OCI-LY1 (cell line): ENCODE data around the gene LRRC45.

Experiments used
- H2AFZ ChIP-seq: fragments of 200-600 bp; sonication (generic), shearing (Covaris generic); 2 replicates; pipeline ENCODE4 v1.6.0; 2014; ENCODE audit warnings: antibody characterized with exemption, mild to moderate bottlenecking, low read length
- H3F3A ChIP-seq: fragments of 200-600 bp; sonication (generic), shearing (Covaris generic); 2 replicates; pipeline ENCODE4 v1.6.0; 2014; ENCODE audit warnings: mild to moderate bottlenecking, antibody characterized with exemption, low read length, moderate library complexity; ENCODE audit not compliant: insufficient read depth
- H3K27ac ChIP-seq: fragments of 200-600 bp; sonication (generic); 2 replicates; pipeline ENCODE4 v1.5.1; 2014; ENCODE audit warnings: low read length, mixed run types, mild to moderate bottlenecking, low read depth; ENCODE audit not compliant: poor library complexity, severe bottlenecking
- H3K27me3 ChIP-seq: fragments of 200-600 bp; sonication (generic); 2 replicates; pipeline ENCODE4 v1.6.0; 2014; ENCODE audit warnings: antibody characterized with exemption, mild to moderate bottlenecking, low read length, moderate library complexity; ENCODE audit not compliant: insufficient read depth
- H3K36me3 ChIP-seq: fragments of 200-600 bp; sonication (generic); 2 replicates; pipeline ENCODE4 v1.6.1; 2014; ENCODE audit warnings: mild to moderate bottlenecking, antibody characterized with exemption, low read length, moderate library complexity, mixed read lengths; ENCODE audit not compliant: insufficient read depth
- H3K4me1 ChIP-seq: fragments of 200-600 bp; sonication (generic); 2 replicates; pipeline ENCODE4 v1.5.1; 2014; ENCODE audit warnings: mild to moderate bottlenecking, low read length, moderate library complexity; ENCODE audit not compliant: insufficient read depth, severe bottlenecking
- H3K4me2 ChIP-seq: fragments of 200-600 bp; sonication (generic), shearing (Covaris generic); 2 replicates; pipeline ENCODE4 v1.6.1; 2014; ENCODE audit warnings: low read length
- H3K4me3 ChIP-seq: fragments of 200-600 bp; sonication (generic); 2 replicates; pipeline ENCODE4 v1.5.1; 2014; ENCODE audit warnings: low read length, low read depth, mild to moderate bottlenecking, mixed read lengths; ENCODE audit not compliant: poor library complexity, severe bottlenecking
- H3K79me2 ChIP-seq: fragments of 200-600 bp; shearing (Covaris generic); 2 replicates; pipeline ENCODE4 v1.6.1; 2016; ENCODE audit warnings: mixed run types, low read length, mixed read lengths; ENCODE audit not compliant: insufficient read depth
- H3K9ac ChIP-seq: fragments of 200-600 bp; sonication (generic), shearing (Covaris generic); 2 replicates; pipeline ENCODE4 v1.6.1; 2014; ENCODE audit warnings: mild to moderate bottlenecking, low read length, mixed read lengths
- H3K9me2 ChIP-seq: fragments of 200-600 bp; sonication (generic), shearing (Covaris generic); 2 replicates; pipeline ENCODE4 v1.6.1; 2014; ENCODE audit warnings: low read depth, mild to moderate bottlenecking, low read length, mixed read lengths
- H3K9me3 ChIP-seq: fragments of 200-600 bp; shearing (Covaris generic); 2 replicates; pipeline ENCODE4 v1.6.1; 2014; ENCODE audit warnings: low read length, mixed read lengths
- H4K20me1 ChIP-seq: fragments of 200-600 bp; sonication (generic), shearing (Covaris generic); 2 replicates; pipeline ENCODE4 v1.6.0; 2016; ENCODE audit warnings: mild to moderate bottlenecking, low read length; ENCODE audit not compliant: insufficient read depth
- CTCF ChIP-seq: fragments of 200-600 bp; sonication (generic), shearing (Covaris generic); IDR thresholded peaks from 2 replicates; pipeline ENCODE4 v1.5.1; 2017; ENCODE audit warnings: mild to moderate bottlenecking, antibody characterized with exemption, low read length, moderate library complexity, mixed read lengths
- EZH2 ChIP-seq: fragments of 200-600 bp; sonication (generic), shearing (Covaris generic); IDR thresholded peaks from 2 replicates; pipeline ENCODE4 v1.8.0; 2017; ENCODE audit warnings: borderline replicate concordance, mixed run types, mild to moderate bottlenecking, antibody characterized with exemption, low read length, moderate library complexity, mixed read lengths

The LRRC45 gene

DNA sequence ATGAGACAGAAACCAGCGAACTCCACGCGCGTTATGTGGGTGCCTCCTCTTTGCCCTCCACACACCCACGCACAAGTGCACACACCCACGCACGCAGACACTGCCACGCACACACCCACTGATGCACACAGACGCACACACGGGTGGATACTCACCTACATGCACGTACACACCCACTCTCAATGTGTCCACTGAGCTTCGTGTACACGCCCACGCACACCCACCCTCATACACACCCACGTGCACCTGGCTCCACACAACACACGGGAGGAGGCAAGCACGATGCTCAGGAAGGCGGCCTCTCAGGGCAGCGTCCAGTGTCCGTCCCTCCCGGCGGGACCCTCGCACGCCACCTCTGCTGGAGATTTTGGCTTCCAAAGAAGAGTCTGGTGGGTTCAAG, 24.3 kb downstream of the LRRC45 start:
- no peaks in the 10 kb centered on the region for H4K20me1 ChIP-seq
- no peak overlapping the region for H2AFZ ChIP-seq
- peaks cover 13% of the 10 kb centered on the region for H3K4me1 ChIP-seq
- no peaks in the 10 kb centered on the region for H3K27me3 ChIP-seq
- H3K79me2 ChIP-seq, result 0 out of 2 replicates have a peak, but pooled peaks cover 3% of the 10 kb centered on the region
- no peak overlapping the region for H3K4me2 ChIP-seq
- H3K9me3 ChIP-seq, result no peaks in the 10 kb centered on the region
- no peak overlapping the region for H3K9ac ChIP-seq
- no peak for TF ChIP-seq EZH2
- no peak for TF ChIP-seq CTCF
- H3K36me3 ChIP-seq, result no peaks in the 10 kb centered on the region; the same call in none of the 2 replicates
- no peak overlapping the region for H3K27ac ChIP-seq
- H3K4me3 ChIP-seq, result no peak overlapping the region
- H3K9me2 ChIP-seq, result no peaks in the 10 kb centered on the region
- H3F3A ChIP-seq, result no peaks in the 10 kb centered on the region

DNA sequence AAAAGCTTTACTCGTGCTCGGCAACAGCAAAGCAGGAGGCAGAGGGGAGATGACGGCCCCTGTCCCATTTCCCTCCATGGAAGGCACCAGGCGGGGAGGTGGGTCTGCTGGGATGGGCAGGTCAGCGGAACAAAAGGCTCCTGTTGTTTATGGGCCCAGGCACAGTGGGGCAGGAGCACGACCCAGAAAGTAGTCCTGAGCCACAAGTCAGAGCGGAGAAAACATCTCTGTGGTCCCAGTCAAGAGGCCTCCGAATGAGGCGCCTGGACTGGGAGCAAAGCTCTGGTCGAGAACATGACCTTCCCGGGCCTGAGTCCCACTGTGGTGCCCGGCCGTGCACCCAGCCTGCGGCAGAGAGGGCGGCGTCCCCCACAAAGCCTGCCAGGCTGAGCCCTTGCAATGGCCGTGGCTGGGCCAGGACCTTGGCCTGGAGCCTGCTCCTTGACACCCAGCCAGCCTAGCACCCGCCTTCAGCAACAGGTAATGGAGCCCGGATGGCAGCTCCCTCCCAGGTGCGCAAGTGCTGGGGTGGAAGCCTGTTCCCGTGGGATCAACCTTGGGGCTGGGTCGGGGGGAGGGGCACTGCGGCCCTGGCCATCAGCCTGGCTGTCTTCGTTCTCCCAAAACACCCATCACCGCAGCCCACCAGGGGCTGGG, 24.9 kb downstream of the LRRC45 start:
- Histone ChIP-seq H2AFZ (no peak overlapping the region), H4K20me1 (no peaks in the 10 kb centered on the region), H3K4me1 (peaks cover 20% of the 10 kb centered on the region), H3K9me2 (no peaks in the 10 kb centered on the region), H3K4me2 (no peak overlapping the region), H3K36me3 (no peaks in the 10 kb centered on the region; the same call in none of the 2 replicates), H3F3A (no peaks in the 10 kb centered on the region), H3K9ac (no peak overlapping the region), H3K4me3 (no peak overlapping the region), H3K27ac (no peak overlapping the region), H3K9me3 (no peaks in the 10 kb centered on the region), H3K79me2 (0 out of 2 replicates have a peak, but pooled peaks cover 4% of the 10 kb centered on the region), H3K27me3 (no peaks in the 10 kb centered on the region)
- TF ChIP-seq EZH2 (no peak), CTCF (no peak)

DNA sequence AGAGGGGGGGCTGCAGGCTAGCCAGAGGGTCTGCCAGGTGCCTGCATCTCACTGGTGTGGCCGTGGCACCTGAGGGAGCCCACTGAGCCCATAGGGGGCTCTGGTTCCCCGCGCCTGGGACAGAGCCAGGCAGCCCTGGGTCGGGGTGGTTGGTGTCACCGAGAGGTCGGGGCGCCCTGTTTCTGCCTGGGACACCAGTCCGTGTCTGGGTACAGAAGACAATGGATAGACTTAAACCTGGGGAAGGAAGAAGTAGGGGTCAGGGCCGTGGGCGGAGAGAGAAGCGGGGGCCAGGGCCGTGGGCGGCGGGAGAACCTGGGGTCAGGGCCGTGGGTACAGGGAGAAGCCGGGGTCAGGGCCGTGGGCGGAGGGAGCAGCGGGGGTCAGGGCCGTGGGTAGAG, 25.5 kb downstream of the LRRC45 start:
- no peak for TF ChIP-seq CTCF
- TF ChIP-seq EZH2, result no peak
- Histone ChIP-seq H3K9me2 (no peaks in the 10 kb centered on the region), H3K9ac (no peak overlapping the region), H3K79me2 (0 out of 2 replicates have a peak, but pooled peaks cover 4% of the 10 kb centered on the region), H3F3A (no peaks in the 10 kb centered on the region), H3K27ac (no peak overlapping the region), H3K27me3 (no peaks in the 10 kb centered on the region), H3K36me3 (peaks cover 2% of the 10 kb centered on the region), H3K9me3 (no peaks in the 10 kb centered on the region), H3K4me3 (no peak overlapping the region), H4K20me1 (no peaks in the 10 kb centered on the region), H3K4me1 (peaks cover 25% of the 10 kb centered on the region), H2AFZ (no peak overlapping the region), H3K4me2 (no peak overlapping the region)
